Hepatocyte (in vitro differentiated cells): Measurements from ENCODE around the gene KCNJ3.

Source experiments
- CTCF ChIP-seq: fragments of 200-600 bp; sonication (generic); IDR thresholded peaks from 2 replicates; pipeline ENCODE4 v1.5.1; 2016; ENCODE audit warnings: antibody characterized with exemption, mild to moderate bottlenecking; ENCODE audit not compliant: poor library complexity
- EZH2 ChIP-seq: fragments of 200-600 bp; sonication (generic); IDR thresholded peaks from 2 replicates; pipeline ENCODE4 v1.6.1; 2016; ENCODE audit warnings: antibody characterized with exemption, mild to moderate bottlenecking, borderline replicate concordance

- TF ChIP-seq CTCF (no peak), EZH2 (no peak)
These were observed 6.5 kb downstream of the KCNJ3 start for GRCh38 chr2:154704991-154705390.
